ENCODE measurements around the gene SLC45A1. TPM values are rescaled to one million over a fixed set of nuclear protein-coding genes. Genes with fewer than 3 reads are reported as not detected.

The SLC45A1 gene
- total RNA-seq, 1 donor from 2014 or later, result 2.7 TPM

DNA sequence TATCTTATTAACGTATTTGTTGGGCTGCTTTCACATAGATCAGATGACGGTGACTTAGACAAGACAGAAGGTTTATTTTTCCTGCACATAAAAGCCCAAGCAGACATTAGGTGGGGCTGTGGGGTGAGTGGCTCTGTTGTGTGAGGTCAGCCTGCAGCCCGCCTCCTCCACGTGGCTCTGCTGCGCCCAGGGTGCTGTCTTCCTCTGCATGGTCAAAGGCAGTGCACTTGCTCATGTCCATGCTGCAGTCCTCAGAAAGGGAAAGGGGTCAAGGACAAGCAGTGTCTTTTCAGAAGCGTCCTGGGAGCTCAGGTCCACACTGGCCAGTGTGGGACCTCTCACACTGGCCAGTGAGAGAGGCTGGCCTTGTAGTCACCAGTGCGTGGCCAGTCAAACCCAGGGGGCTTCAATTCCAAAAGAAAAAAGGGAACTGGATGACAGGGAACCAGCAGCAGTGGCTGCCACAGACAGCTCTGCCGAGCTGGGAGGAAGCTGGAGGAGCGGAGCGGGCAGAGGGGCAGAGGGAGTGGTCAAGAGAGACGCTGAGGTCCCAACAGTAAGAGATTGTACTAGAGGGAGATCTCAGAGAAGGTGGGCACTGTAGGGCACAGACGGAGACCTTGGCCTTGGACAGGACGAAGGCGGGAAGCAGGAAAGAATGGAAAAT is 35.9 kb upstream of the SLC45A1 start:
- Mint-ChIP-seq H3K4me1 (ENCODE audit: unreplicated experiment) (peaks cover 4% of the 10 kb centered on the region), H3K4me3 (no peak overlapping the region), H3K27me3 (no peaks in the 10 kb centered on the region), H3K36me3 (no peaks in the 10 kb centered on the region), H3K9me3 (peaks cover 6% of the 10 kb centered on the region), H3K27ac (no peak overlapping the region)
- TF ChIP-seq, protein P1, sequence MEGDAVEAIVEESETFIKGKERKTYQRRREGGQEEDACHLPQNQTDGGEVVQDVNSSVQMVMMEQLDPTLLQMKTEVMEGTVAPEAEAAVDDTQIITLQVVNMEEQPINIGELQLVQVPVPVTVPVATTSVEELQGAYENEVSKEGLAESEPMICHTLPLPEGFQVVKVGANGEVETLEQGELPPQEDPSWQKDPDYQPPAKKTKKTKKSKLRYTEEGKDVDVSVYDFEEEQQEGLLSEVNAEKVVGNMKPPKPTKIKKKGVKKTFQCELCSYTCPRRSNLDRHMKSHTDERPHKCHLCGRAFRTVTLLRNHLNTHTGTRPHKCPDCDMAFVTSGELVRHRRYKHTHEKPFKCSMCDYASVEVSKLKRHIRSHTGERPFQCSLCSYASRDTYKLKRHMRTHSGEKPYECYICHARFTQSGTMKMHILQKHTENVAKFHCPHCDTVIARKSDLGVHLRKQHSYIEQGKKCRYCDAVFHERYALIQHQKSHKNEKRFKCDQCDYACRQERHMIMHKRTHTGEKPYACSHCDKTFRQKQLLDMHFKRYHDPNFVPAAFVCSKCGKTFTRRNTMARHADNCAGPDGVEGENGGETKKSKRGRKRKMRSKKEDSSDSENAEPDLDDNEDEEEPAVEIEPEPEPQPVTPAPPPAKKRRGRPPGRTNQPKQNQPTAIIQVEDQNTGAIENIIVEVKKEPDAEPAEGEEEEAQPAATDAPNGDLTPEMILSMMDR (conservative IDR thresholded peaks at IDR 0.05), result no peak
- DNase-seq (ENCODE audit: extremely low spot score, unreplicated experiment), result no peak

DNA sequence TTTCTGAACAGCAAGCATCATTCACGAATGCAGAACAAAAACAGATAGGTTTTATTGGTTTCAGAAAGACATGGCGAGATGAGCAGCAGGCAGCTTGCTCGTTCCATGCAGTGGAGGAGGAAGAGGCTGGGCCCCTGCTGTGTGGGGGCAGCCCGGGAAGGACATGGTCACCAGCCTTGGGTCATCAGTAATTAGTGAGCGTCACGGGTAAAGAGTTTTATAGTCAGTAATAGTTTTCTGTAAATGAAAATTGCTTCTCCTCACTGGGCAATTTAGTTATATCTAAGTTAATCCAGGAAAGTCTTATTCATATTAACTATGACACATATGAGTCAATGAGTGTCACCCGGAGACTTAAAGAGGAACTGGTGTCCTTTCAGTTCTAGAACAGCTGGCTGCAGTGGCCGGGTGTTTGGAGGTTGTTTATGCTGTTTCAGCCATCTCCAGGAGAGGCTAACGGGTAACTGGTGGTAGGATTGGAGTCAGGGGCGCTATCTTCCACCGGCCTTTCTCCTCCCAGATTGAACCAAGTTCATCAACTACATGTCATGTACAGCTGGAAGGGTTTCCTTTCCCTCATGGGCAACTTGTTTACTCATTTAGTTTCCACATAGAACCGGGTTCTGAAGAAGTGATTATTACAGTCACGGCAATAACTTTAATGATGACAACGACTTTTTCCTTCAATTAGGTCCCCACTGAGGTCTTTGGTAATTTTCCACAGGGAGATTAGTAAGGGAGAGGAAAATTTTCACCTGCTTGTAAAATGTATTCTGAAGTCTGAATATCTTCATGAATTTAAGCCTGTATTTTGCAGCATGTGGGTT is 34.6 kb upstream of the SLC45A1 start:
- TF ChIP-seq, protein P1 (conservative IDR thresholded peaks at IDR 0.05), result no peak
- peaks cover 4% of the 10 kb centered on the region for H3K4me1 Mint-ChIP-seq (ENCODE audit: unreplicated experiment)
- H3K36me3 Mint-ChIP-seq, result no peaks in the 10 kb centered on the region
- no peak overlapping the region for H3K27ac Mint-ChIP-seq
- H3K9me3 Mint-ChIP-seq, result peaks cover 6% of the 10 kb centered on the region
- H3K27me3 Mint-ChIP-seq, result no peaks in the 10 kb centered on the region
- no peak for DNase-seq (ENCODE audit: extremely low spot score, unreplicated experiment)
- H3K4me3 Mint-ChIP-seq, result no peak overlapping the region

DNA sequence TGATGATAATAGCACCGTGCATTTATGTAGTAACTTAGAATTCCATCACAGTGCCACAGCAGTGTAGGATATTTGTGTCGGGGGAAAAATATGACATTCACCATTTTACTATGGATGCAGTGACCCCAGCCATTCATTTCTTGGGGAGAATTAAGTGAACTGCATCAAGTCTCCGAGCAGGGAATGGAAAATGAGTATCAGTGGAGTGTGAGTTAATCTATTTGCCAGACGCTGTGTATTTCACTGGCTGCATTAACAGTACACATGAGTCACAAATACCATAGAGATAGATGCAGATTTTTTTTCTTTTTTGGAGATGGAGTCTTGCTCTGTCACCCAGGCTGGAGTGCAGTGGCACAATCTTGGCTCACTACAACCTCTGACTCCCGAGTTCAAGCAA is 33.8 kb upstream of the SLC45A1 start:
- DNase-seq (ENCODE audit: extremely low spot score, unreplicated experiment), result no peak

DNA sequence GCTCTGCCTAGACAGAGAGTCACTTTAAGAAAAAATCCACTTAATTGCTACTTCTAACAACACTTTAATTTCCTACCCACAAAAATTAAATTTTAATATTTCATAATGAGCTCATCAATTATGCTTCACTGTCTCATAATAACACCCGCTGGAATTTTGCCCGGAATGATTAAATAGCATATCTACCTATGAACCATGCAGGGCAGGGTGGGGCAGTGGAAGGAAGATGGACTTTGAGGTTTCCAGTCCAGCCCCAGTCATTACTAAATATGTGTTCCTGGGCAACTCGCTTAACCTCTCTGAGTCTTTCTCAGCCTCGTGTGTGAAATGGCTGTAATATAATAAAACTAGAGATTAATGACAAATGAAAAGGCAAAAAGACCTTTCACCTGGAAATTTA is 32.8 kb upstream of the SLC45A1 start:
- Mint-ChIP-seq H3K4me3 (no peak overlapping the region), H3K36me3 (no peaks in the 10 kb centered on the region), H3K27ac (no peak overlapping the region), H3K4me1 (ENCODE audit: unreplicated experiment) (peaks cover 4% of the 10 kb centered on the region), H3K9me3 (peaks cover 6% of the 10 kb centered on the region), H3K27me3 (no peaks in the 10 kb centered on the region)
- TF ChIP-seq, protein P1 (conservative IDR thresholded peaks at IDR 0.05), result no peak
- no peak for DNase-seq (ENCODE audit: extremely low spot score, unreplicated experiment)

More for the DNA sequence above, 33.8 kb upstream of the SLC45A1 start:
- Mint-ChIP-seq H3K4me3 (no peak overlapping the region), H3K27ac (no peak overlapping the region), H3K9me3 (peaks cover 6% of the 10 kb centered on the region), H3K36me3 (no peaks in the 10 kb centered on the region), H3K4me1 (ENCODE audit: unreplicated experiment) (peaks cover 4% of the 10 kb centered on the region), H3K27me3 (no peaks in the 10 kb centered on the region)
- TF ChIP-seq, protein P1 (conservative IDR thresholded peaks at IDR 0.05), result no peak

DNA sequence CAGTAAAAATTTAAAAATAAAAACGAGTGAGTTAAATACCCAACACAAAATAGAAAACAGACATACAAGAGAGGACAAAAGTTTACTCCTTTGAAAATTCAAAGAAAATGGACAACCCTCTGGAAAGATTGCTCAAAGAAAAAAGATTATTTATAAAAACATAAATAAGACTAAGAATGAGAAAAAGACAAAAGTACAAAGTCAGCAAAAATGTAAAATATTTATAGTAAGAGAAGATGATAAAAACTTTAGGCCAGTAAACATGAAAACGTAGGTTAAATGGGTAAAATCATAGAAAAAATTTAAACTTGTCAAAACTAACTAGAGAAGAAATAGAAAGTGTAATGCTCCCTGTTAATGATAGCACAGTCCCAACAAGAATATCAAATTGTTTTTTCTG is 31.9 kb upstream of the SLC45A1 start:
- H3K36me3 Mint-ChIP-seq, result no peaks in the 10 kb centered on the region

More for the DNA sequence above, 31.9 kb upstream of the SLC45A1 start:
- DNase-seq (ENCODE audit: extremely low spot score, unreplicated experiment), result no peak
- peaks cover 3% of the 10 kb centered on the region for H3K9me3 Mint-ChIP-seq
- no peak overlapping the region for H3K4me3 Mint-ChIP-seq
- H3K27ac Mint-ChIP-seq, result no peak overlapping the region
- H3K27me3 Mint-ChIP-seq, result no peaks in the 10 kb centered on the region
- peaks cover 4% of the 10 kb centered on the region for H3K4me1 Mint-ChIP-seq (ENCODE audit: unreplicated experiment)
- TF ChIP-seq, protein P1 (conservative IDR thresholded peaks at IDR 0.05), result no peak

All from type B pancreatic cell (in vitro differentiated cells).